H9 (cell line): ENCODE data around the gene LETM1. TPM values are rescaled to one million over a fixed set of nuclear protein-coding genes. Genes with fewer than 3 reads are reported as not detected.

Experiments used
- DNase-seq: peaks from one replicate; pipeline ENCODE4 v3.0.0-alpha.2; 2017
- H2AFZ ChIP-seq: one replicate; pipeline ENCODE4 v1.6.1; 2013; ENCODE audit warnings: mild to moderate bottlenecking, low read length, control low read depth, moderate library complexity
- H2AK5ac ChIP-seq: 2 replicates; pipeline ENCODE4 v1.6.1; 2013; ENCODE audit warnings: low read length, control low read depth, mixed read lengths; ENCODE audit not compliant: insufficient read length
- H2BK120ac ChIP-seq: one replicate; pipeline ENCODE4 v1.6.1; 2013; ENCODE audit warnings: low read depth, mild to moderate bottlenecking, low read length, control low read depth, inconsistent platforms; ENCODE audit not compliant: poor library complexity, severe bottlenecking
- H2BK12ac ChIP-seq: 2 replicates; pipeline ENCODE4 v1.6.1; 2013; ENCODE audit warnings: low read length, control low read depth, mixed read lengths, low read depth; ENCODE audit not compliant: insufficient read length
- H2BK15ac ChIP-seq: 2 replicates; pipeline ENCODE4 v1.6.1; 2013; ENCODE audit warnings: low read depth, low read length, control low read depth
- H2BK20ac ChIP-seq: one replicate; pipeline ENCODE4 v1.6.1; 2013; ENCODE audit warnings: low read depth, mild to moderate bottlenecking, low read length, control low read depth, inconsistent platforms; ENCODE audit not compliant: poor library complexity, severe bottlenecking
- H2BK5ac ChIP-seq: 2 replicates; pipeline ENCODE4 v1.6.1; 2013; ENCODE audit warnings: low read length, control low read depth, mixed read lengths; ENCODE audit not compliant: insufficient read length
- H3K14ac ChIP-seq: 2 replicates; pipeline ENCODE4 v1.6.1; 2013; ENCODE audit warnings: low read length, control low read depth; ENCODE audit not compliant: insufficient read depth
- H3K18ac ChIP-seq: 2 replicates; pipeline ENCODE4 v1.6.1; 2013; ENCODE audit warnings: low read depth, mild to moderate bottlenecking, mixed read lengths, low read length, control low read depth; ENCODE audit not compliant: insufficient read length
- H3K23ac ChIP-seq: 2 replicates; pipeline ENCODE4 v1.6.1; 2013; ENCODE audit warnings: low read length, control low read depth, mixed read lengths, low read depth; ENCODE audit not compliant: insufficient read length
- H3K23me2 ChIP-seq: 2 replicates; pipeline ENCODE4 v1.6.1; 2013; ENCODE audit warnings: low read depth, mild to moderate bottlenecking, mixed read lengths, low read length, control low read depth; ENCODE audit not compliant: insufficient read length, poor library complexity, severe bottlenecking
- H3K27ac ChIP-seq: 2 replicates; pipeline ENCODE4 v1.5.1; 2013; ENCODE audit warnings: low read length, control low read depth, mixed read lengths, low read depth; ENCODE audit not compliant: insufficient read length
- H3K27me3 ChIP-seq: 2 replicates; pipeline ENCODE4 v1.6.1; 2013; ENCODE audit warnings: low read length, control low read depth, inconsistent platforms; ENCODE audit not compliant: insufficient read depth
- H3K4ac ChIP-seq: 2 replicates; pipeline ENCODE4 v1.6.1; 2013; ENCODE audit warnings: low read depth, mild to moderate bottlenecking, control low read depth, inconsistent platforms, low read length, moderate library complexity
- H3K4me1 ChIP-seq: 2 replicates; pipeline ENCODE4 v1.6.1; 2013; ENCODE audit warnings: low read length, control low read depth, inconsistent platforms; ENCODE audit not compliant: insufficient read depth
- H3K4me2 ChIP-seq: 2 replicates; pipeline ENCODE4 v1.6.1; 2013; ENCODE audit warnings: low read length, control low read depth, mixed read lengths; ENCODE audit not compliant: insufficient read length, insufficient read depth
- H3K56ac ChIP-seq: 2 replicates; pipeline ENCODE4 v1.6.1; 2013; ENCODE audit warnings: low read depth, mild to moderate bottlenecking, mixed read lengths, low read length, control low read depth; ENCODE audit not compliant: insufficient read length
- H3K79me1 ChIP-seq: 2 replicates; pipeline ENCODE4 v1.6.1; 2013; ENCODE audit warnings: low read depth, mild to moderate bottlenecking, moderate library complexity, low read length, control low read depth, inconsistent platforms; ENCODE audit not compliant: insufficient read depth, poor library complexity, severe bottlenecking
- H3K79me2 ChIP-seq: 2 replicates; pipeline ENCODE4 v1.6.1; 2013; ENCODE audit warnings: low read length, control low read depth, inconsistent platforms; ENCODE audit not compliant: insufficient read depth
- H3K9ac ChIP-seq: 2 replicates; pipeline ENCODE4 v1.6.1; 2013; ENCODE audit warnings: low read length, control low read depth, mixed read lengths; ENCODE audit not compliant: insufficient read length; ENCODE audit errors: extremely low read depth
- H3K9me3 ChIP-seq: one replicate; pipeline ENCODE4 v1.6.1; 2013; ENCODE audit warnings: low read depth, low read length, inconsistent platforms; ENCODE audit not compliant: control insufficient read depth
- H3T11ph ChIP-seq: one replicate; pipeline ENCODE4 v1.6.1; 2013; ENCODE audit warnings: mild to moderate bottlenecking, low read length, control low read depth, inconsistent platforms
- H4K20me1 ChIP-seq: one replicate; pipeline ENCODE4 v1.6.1; 2013; ENCODE audit not compliant: control insufficient read depth, insufficient read length, insufficient read depth
- H4K5ac ChIP-seq: 2 replicates; pipeline ENCODE4 v1.6.1; 2013; ENCODE audit warnings: low read depth, mild to moderate bottlenecking, mixed read lengths, low read length, control low read depth; ENCODE audit not compliant: insufficient read length
- H4K8ac ChIP-seq: replicated peaks from 2 replicates; pipeline ENCODE4 v1.6.1; 2013; ENCODE audit warnings: low read length, control low read depth, mixed read lengths, low read depth; ENCODE audit not compliant: insufficient read length
- H4K91ac ChIP-seq: 2 replicates; pipeline ENCODE4 v1.6.1; 2013; ENCODE audit warnings: low read depth, mild to moderate bottlenecking, moderate library complexity, mixed read lengths, low read length, control low read depth; ENCODE audit not compliant: insufficient read length
- H3K27ac Mint-ChIP-seq, 3 experiments: 2 replicates in 2 of 3; 3 replicates in 1 of 3; pipeline ENCODE4 v1.8.0; 2020 to 2021; ENCODE audit warnings: mixed read lengths in 3 of 3, mild to moderate bottlenecking in 1 of 3, moderate library complexity in 1 of 3
- H3K27me3 Mint-ChIP-seq: 2 replicates; pipeline ENCODE4 v1.8.0; 2021; ENCODE audit warnings: low read depth, mild to moderate bottlenecking, moderate library complexity, mixed read lengths
- H3K36me3 Mint-ChIP-seq, 3 experiments: 2 replicates in 2 of 3; 3 replicates in 1 of 3; pipeline ENCODE4 v1.8.0; 2020 to 2021; ENCODE audit warnings: low read depth in 3 of 3, mixed read lengths in 3 of 3; ENCODE audit not compliant: insufficient read depth in 1 of 3
- H3K4me1 Mint-ChIP-seq, 2 experiments: 2 replicates each; pipeline ENCODE4 v1.8.0; 2020; ENCODE audit warnings: mixed read lengths in 2 of 2
- H3K4me3 Mint-ChIP-seq, 2 experiments: 2 replicates in 1 of 2; 3 replicates in 1 of 2; pipeline ENCODE4 v1.8.0; 2020 to 2021; ENCODE audit warnings: mild to moderate bottlenecking in 2 of 2, mixed read lengths in 2 of 2, moderate library complexity in 1 of 2
- H3K9me3 Mint-ChIP-seq, 2 experiments: 2 replicates in 1 of 2; 3 replicates in 1 of 2; pipeline ENCODE4 v1.8.0; 2020; ENCODE audit warnings: mild to moderate bottlenecking in 2 of 2, mixed read lengths in 2 of 2, moderate library complexity in 1 of 2
- CTCF ChIP-seq: fragments of 200-600 bp; sonication (generic); conservative IDR thresholded peaks from 3 replicates; pipeline ENCODE4 v1.8.0; 2021; ENCODE audit warnings: antibody characterized with exemption, mild to moderate bottlenecking
- WGBS: extraction: QIAGEN DNeasy Blood & Tissue Kit; methylation state at CpG from one replicate; pipeline ENCODE4 v1.1.7; 2013; ENCODE audit warnings: missing lambda C conversion rate, low lambda C conversion rate, mixed read lengths; ENCODE audit not compliant: insufficient read length; ENCODE audit errors: extremely low coverage; 5-methylcytosine and 5-hydroxymethylcytosine counted together
- total RNA-seq: library from RNA; stranded (reverse); gene quantifications from 2 replicates; pipeline ENCODE4 v1.2.1, GENCODE V29; 2021

The LETM1 gene
- total RNA-seq, 1 experiment from 2014 or later, result 43.4 TPM

- no peak overlapping the region for H3K27ac ChIP-seq
- H3K56ac ChIP-seq, result no peak overlapping the region
- H2BK15ac ChIP-seq, result no peak overlapping the region
- H4K20me1 ChIP-seq, result no peaks in the 10 kb centered on the region
- no peaks in the 10 kb centered on the region for H3K79me2 ChIP-seq
- H2BK5ac ChIP-seq, result no peak overlapping the region
- H4K91ac ChIP-seq, result no peak overlapping the region
- no CpG with 5 or more reads among the region's 9 CpGs for WGBS
- H3K4ac ChIP-seq, result no peak overlapping the region
- H3K18ac ChIP-seq, result no peak overlapping the region
- no peak overlapping the region for H3K14ac ChIP-seq
- H3K4me1 ChIP-seq, result no peaks in the 10 kb centered on the region
- no peak overlapping the region for H3K23ac ChIP-seq
- H3K4me2 ChIP-seq, result no peak overlapping the region
- H3K4me1 Mint-ChIP-seq, result 0 out of 4 replicates have a peak, but pooled peaks cover 0 to 3% of the 10 kb centered on the region in 2 experiments
- no peaks in the 10 kb centered on the region for H3K9me3 ChIP-seq
- H3K4me3 Mint-ChIP-seq, result no peak overlapping the region
- H2BK120ac ChIP-seq, result no peak overlapping the region
- no peak overlapping the region for H2BK20ac ChIP-seq
- no peaks in the 10 kb centered on the region for H3K9me3 Mint-ChIP-seq
- no peaks in the 10 kb centered on the region for H3K27me3 Mint-ChIP-seq
- peaks cover 13 to 40% (median 32%) of the 10 kb centered on the region in 3 experiments; a peak in 6 of 7 replicates for H3K36me3 Mint-ChIP-seq
- DNase-seq, result no peak
- H4K5ac ChIP-seq, result no peak overlapping the region
- H3T11ph ChIP-seq, result no peak overlapping the region
- TF ChIP-seq CTCF, result no peak
- H2BK12ac ChIP-seq, result no peak overlapping the region
- H3K9ac ChIP-seq, result no peak overlapping the region
- no peak overlapping the region for H2AK5ac ChIP-seq
- H3K27ac Mint-ChIP-seq, result no peak overlapping the region
- no peak overlapping the region for H2AFZ ChIP-seq
- no peak overlapping the region for H4K8ac ChIP-seq
- H3K23me2 ChIP-seq, result no peaks in the 10 kb centered on the region
- no peaks in the 10 kb centered on the region for H3K27me3 ChIP-seq
- H3K79me1 ChIP-seq, result no peaks in the 10 kb centered on the region
These were observed 42.7 kb downstream of the LETM1 start for GRCh38 chr4:1813231-1813630.
